RWPE2 (cell line): Measurements from ENCODE around the gene CHD9NB.

Experiments
- ATAC-seq: fragments of 200-7000 bp; cut with Tn5 transposase; 3 replicates; pipeline ENCODE4 v1.9.1; 2021; ENCODE audit warnings: low read depth
- DNase-seq: peaks from one replicate; pipeline ENCODE4 v3.0.0-alpha.2; 2020; ENCODE audit warnings: low spot score
- H3K27ac ChIP-seq: fragments of 450-650 bp; 2 replicates; pipeline ENCODE4 v1.5.1; 2017; ENCODE audit warnings: mild to moderate bottlenecking; ENCODE audit not compliant: poor library complexity, severe bottlenecking
- H3K27me3 ChIP-seq: fragments of 250-450 bp; sonication (Bioruptor Pico); 2 replicates; pipeline ENCODE4 v1.5.1; 2021; ENCODE audit warnings: mild to moderate bottlenecking, moderate library complexity; ENCODE audit not compliant: insufficient read depth, poor library complexity, severe bottlenecking
- H3K36me3 ChIP-seq: fragments of 250-450 bp; sonication (Bioruptor Pico); 2 replicates; pipeline ENCODE4 v1.5.1; 2020; ENCODE audit warnings: low read depth, mild to moderate bottlenecking, moderate library complexity
- H3K4me1 ChIP-seq: fragments of 250-450 bp; sonication (Bioruptor Pico); 2 replicates; pipeline ENCODE4 v1.5.1; 2021; ENCODE audit warnings: mild to moderate bottlenecking, moderate library complexity; ENCODE audit not compliant: insufficient read depth, poor library complexity, severe bottlenecking
- H3K4me3 ChIP-seq: fragments of 250-450 bp; sonication (Bioruptor Pico); 2 replicates; pipeline ENCODE4 v1.5.1; 2021; ENCODE audit warnings: mild to moderate bottlenecking, moderate library complexity; ENCODE audit not compliant: severe bottlenecking
- H3K9me3 ChIP-seq: fragments of 250-450 bp; sonication (Bioruptor Pico); 2 replicates; pipeline ENCODE4 v1.5.1; 2021; ENCODE audit warnings: mild to moderate bottlenecking, moderate library complexity; ENCODE audit not compliant: severe bottlenecking
- TF ChIP-seq, protein P1 (sequence below): fragments of 450-650 bp; IDR thresholded peaks from one replicate; pipeline ENCODE4 v1.5.1; 2017; ENCODE audit warnings: mild to moderate bottlenecking, moderate library complexity; ENCODE audit not compliant: poor library complexity, severe bottlenecking

Gene CHD9NB

DNA sequence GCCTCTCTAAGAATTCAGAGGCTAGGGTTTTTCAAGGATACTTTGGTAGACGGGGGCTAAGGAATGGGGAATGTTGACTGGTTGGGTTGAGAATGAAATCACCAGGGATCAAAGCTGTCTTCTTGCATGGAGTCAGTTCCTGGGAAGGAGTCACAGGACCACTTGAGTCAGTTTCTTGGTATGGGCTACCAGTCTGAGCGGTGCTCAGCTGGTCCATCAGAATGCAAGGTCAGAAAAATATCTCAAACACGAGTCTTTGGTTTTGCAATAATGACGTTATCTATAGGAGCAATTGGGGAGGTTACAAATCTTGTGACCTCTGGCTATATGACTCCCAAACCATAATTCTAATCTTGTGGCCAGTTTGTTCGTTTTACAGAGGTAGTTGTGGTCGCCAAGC is 18.4 kb downstream of the CHD9NB start:
- no peaks in the 10 kb centered on the region for H3K9me3 ChIP-seq
- TF ChIP-seq, protein P1, sequence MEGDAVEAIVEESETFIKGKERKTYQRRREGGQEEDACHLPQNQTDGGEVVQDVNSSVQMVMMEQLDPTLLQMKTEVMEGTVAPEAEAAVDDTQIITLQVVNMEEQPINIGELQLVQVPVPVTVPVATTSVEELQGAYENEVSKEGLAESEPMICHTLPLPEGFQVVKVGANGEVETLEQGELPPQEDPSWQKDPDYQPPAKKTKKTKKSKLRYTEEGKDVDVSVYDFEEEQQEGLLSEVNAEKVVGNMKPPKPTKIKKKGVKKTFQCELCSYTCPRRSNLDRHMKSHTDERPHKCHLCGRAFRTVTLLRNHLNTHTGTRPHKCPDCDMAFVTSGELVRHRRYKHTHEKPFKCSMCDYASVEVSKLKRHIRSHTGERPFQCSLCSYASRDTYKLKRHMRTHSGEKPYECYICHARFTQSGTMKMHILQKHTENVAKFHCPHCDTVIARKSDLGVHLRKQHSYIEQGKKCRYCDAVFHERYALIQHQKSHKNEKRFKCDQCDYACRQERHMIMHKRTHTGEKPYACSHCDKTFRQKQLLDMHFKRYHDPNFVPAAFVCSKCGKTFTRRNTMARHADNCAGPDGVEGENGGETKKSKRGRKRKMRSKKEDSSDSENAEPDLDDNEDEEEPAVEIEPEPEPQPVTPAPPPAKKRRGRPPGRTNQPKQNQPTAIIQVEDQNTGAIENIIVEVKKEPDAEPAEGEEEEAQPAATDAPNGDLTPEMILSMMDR = no peak
- no peaks in the 10 kb centered on the region for H3K36me3 ChIP-seq
- H3K27me3 ChIP-seq = no peaks in the 10 kb centered on the region
- no peak overlapping the region for H3K4me3 ChIP-seq
- peaks cover 27% of the 10 kb centered on the region for H3K4me1 ChIP-seq
- ATAC-seq (no peak), DNase-seq (no peak)
- peak overlapping the region; percentile 40 for H3K27ac ChIP-seq

DNA sequence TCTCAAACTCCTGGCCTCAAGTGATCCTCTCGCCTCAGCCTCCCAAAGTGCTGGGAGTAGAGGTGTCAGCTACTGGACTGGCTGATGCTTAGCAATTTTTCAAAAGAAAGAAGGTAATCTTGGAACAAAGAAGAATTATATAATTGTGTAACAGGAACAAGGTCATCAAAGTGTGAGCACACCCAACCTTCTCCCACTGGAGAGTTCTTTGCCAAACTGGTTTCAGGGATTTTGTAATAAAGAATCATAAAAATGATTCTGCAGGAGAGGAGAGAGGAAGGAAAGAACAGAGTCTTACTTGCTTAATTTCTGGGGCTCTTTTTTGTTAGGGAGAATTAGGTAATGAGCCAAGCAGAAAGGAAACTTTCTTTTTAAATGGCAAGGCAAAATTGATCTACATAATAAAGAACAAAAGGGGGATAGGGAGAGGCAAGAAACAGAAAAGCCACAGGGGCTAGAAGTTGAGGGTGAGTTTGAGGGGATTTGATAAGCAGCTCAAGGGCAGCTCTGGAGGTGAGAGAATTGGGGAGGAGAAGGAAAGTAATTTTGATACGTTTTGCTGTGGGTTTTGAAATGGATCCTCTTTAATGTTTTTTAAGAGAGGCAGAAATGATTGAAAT is 21.3 kb downstream of the CHD9NB start:
- no peaks in the 10 kb centered on the region for H3K36me3 ChIP-seq
- TF ChIP-seq, protein P1 = no peak
- H3K9me3 ChIP-seq = no peaks in the 10 kb centered on the region
- ATAC-seq = peak; percentile 49; the same call in 2 of the 3 replicates
- H3K27ac ChIP-seq = peak overlapping the region; percentile 40
- no peak for DNase-seq
- no peak overlapping the region for H3K4me3 ChIP-seq
- H3K27me3 ChIP-seq = no peaks in the 10 kb centered on the region
- H3K4me1 ChIP-seq = peaks cover 27% of the 10 kb centered on the region

DNA sequence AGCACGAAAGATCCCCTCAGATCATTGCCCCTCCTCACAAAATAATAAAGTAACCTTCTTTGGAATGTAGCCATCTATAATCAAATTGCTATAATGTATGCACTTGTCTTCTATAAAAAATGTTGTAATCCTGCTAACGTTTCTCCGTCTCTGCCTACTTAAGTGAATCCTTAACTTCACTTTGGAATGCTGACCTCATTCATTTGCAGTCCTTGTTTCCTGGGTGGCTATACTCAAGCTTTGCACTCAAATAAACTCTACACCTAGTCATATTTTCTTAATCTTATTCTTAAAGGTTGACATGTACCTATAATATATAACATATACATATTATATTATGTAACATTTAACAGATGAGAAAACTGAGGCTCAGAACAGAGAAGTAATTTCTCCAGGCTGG is 22.7 kb downstream of the CHD9NB start:
- ATAC-seq (no peak), DNase-seq (no peak)
- Histone ChIP-seq H3K27me3 (no peaks in the 10 kb centered on the region), H3K4me1 (peaks cover 27% of the 10 kb centered on the region), H3K27ac (no peak overlapping the region), H3K36me3 (no peaks in the 10 kb centered on the region), H3K9me3 (no peaks in the 10 kb centered on the region), H3K4me3 (no peak overlapping the region)
- TF ChIP-seq, protein P1 = no peak

DNA sequence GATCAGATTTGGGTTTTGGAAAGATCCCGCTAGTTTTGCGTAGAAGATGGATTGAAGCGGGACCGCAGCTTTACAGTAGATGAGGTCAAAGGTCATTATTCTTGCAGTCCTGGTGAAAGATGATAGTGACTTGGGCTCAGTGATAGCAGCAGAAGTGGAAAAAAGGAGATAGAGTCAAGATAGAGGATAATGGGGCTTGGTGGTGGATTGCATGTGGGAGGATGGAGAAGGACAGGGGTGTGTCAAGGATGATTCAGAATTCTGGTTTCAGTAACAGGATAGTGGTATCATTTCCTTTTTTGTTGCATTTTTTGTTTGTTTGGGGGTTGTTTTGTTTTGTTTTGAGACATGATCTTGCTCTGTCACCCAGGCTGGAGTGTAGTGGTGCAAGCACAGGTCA is 28.7 kb downstream of the CHD9NB start:
- Histone ChIP-seq H3K36me3 (no peaks in the 10 kb centered on the region), H3K4me3 (no peak overlapping the region), H3K27me3 (no peaks in the 10 kb centered on the region), H3K27ac (no peak overlapping the region), H3K4me1 (no peaks in the 10 kb centered on the region), H3K9me3 (no peaks in the 10 kb centered on the region)
- no peak for DNase-seq
- TF ChIP-seq, protein P1 = no peak
- no peak for ATAC-seq

DNA sequence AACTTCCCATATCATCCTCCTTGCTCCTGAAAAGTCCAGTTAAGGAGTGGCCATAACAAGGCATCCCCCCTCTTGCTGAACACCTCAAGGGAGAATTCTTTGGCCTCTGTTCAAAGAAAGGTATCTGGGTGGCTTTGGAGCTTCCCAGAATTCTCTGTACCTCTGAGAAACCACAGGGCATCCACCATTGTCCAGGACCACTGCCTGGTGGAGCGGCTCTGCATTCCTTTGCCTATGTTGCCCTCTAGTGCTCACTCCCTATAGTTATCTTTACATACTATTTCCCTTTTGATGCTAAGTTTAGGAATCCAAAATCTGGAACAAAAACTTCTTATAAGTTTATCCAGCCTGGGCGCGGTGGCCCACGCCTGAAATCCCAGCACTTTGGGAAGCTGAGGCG is 30.3 kb downstream of the CHD9NB start:
- no peaks in the 10 kb centered on the region for H3K27me3 ChIP-seq
- H3K36me3 ChIP-seq = no peaks in the 10 kb centered on the region
- H3K9me3 ChIP-seq = no peaks in the 10 kb centered on the region
- TF ChIP-seq, protein P1 = peak; percentile 80
- ATAC-seq = peak; percentile 88
- no peak for DNase-seq
- no peak overlapping the region for H3K4me3 ChIP-seq
- H3K27ac ChIP-seq = no peak overlapping the region
- no peaks in the 10 kb centered on the region for H3K4me1 ChIP-seq
